Thoracic aorta (tissue), 2 donors: ENCODE results near the gene ZNF574. TPM values are rescaled to one million over a fixed set of nuclear protein-coding genes. Genes with fewer than 3 reads are reported as not detected.

Source experiments
- ATAC-seq: fragments of 150-250 bp; one replicate; pipeline ENCODE4 v1.8.0; 2017; ENCODE audit warnings: low read depth; ENCODE audit not compliant: insufficient number of reproducible peaks, low FRiP score
- DNase-seq: peaks from one replicate; pipeline ENCODE4 v3.0.0-alpha.2; 2020; ENCODE audit warnings: low spot score
- H3K27ac ChIP-seq, 2 donors: fragments of 200-600 bp; sonication (generic); 1 replicate in 1 of 2; 2 replicates in 1 of 2; pipeline ENCODE4 v1.5.1; 2016; ENCODE audit warnings: mild to moderate bottlenecking in 2 of 2, moderate library complexity in 2 of 2
- H3K27me3 ChIP-seq: fragments of 200-600 bp; sonication (generic); replicated peaks from 2 replicates; pipeline ENCODE4 v1.6.0; 2016; ENCODE audit warnings: mild to moderate bottlenecking; ENCODE audit not compliant: insufficient read depth
- H3K36me3 ChIP-seq: fragments of 200-600 bp; sonication (generic); one replicate; pipeline ENCODE4 v1.5.1; 2016
- H3K4me1 ChIP-seq, 2 donors: fragments of 200-600 bp; sonication (generic); 1 replicate in 1 of 2; 2 replicates in 1 of 2; pipeline versions ENCODE4 v1.5.1 to v1.6.0; 2016; ENCODE audit warnings: low read depth in 2 of 2, mild to moderate bottlenecking in 1 of 2; ENCODE audit not compliant: control insufficient read depth in 1 of 2
- H3K4me3 ChIP-seq: fragments of 200-600 bp; sonication (generic); 2 replicates; pipeline ENCODE4 v1.5.1; 2016; ENCODE audit warnings: mild to moderate bottlenecking
- H3K9me3 ChIP-seq: fragments of 200-600 bp; sonication (generic); 2 replicates; pipeline ENCODE4 v1.5.1; 2016
- total RNA-seq, 2 donors: library from RNA; depleted of rRNA; stranded (reverse); fragments of >200 nt; gene quantifications; one replicate each; pipeline versions ENCODE4 v1.1.0 to v1.2.3, GENCODE V29; 2016
- TF ChIP-seq, protein P1 (sequence below): fragments of 200-600 bp; sonication (generic); IDR thresholded peaks from one replicate; pipeline ENCODE4 v1.5.1; 2019; ENCODE audit warnings: antibody characterized with exemption

Gene ZNF574
- total RNA-seq, 2 donors from 2014 or later = 20.4 to 24.2 TPM

DNA sequence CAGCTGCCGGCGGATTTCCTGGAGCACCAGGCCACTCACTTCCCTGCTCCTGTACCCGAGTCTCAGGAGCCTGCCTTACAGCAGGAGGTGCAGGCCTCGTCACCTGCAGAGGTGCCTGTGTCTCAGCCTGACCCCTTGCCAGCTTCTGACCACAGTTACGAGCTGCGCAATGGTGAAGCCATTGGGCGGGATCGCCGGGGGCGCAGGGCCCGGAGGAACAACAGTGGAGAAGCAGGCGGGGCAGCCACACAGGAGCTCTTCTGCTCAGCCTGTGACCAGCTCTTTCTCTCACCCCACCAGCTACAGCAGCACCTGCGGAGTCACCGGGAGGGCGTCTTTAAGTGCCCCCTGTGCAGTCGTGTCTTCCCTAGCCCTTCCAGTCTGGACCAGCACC, 3.3 kb downstream of the ZNF574 start:
- no peak for ATAC-seq
- peaks cover 36% of the 10 kb centered on the region for H3K36me3 ChIP-seq

DNA sequence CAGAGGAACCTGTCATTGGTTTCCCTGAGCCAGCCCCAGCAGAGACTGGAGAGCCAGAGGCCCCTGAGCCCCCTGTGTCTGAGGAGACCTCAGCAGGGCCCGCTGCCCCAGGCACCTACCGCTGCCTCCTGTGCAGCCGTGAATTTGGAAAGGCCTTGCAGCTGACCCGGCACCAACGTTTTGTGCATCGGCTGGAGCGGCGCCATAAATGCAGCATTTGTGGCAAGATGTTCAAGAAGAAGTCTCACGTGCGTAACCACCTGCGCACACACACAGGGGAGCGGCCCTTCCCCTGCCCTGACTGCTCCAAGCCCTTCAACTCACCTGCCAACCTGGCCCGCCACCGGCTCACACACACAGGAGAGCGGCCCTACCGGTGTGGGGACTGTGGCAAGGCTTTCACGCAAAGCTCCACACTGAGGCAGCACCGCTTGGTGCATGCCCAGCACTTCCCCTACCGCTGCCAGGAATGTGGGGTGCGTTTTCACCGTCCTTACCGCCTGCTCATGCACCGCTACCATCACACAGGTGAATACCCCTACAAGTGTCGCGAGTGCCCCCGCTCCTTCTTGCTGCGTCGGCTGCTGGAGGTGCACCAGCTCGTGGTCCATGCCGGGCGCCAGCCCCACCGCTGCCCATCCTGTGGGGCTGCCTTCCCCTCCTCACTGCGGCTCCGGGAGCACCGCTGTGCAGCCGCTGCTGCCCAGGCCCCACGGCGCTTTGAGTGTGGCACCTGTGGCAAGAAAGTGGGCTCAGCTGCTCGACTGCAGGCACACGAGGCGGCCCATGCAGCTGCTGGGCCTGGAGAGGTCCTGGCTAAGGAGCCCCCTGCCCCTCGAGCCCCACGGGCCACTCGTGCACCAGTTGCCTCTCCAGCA, 4.2 kb downstream of the ZNF574 start:
- no peaks in the 10 kb centered on the region for H3K9me3 ChIP-seq
- DNase-seq (no peak), ATAC-seq (no peak)
- peaks cover 0 to 19% of the 10 kb centered on the region in 2 donors for H3K4me1 ChIP-seq
- H3K36me3 ChIP-seq = peaks cover 36% of the 10 kb centered on the region
- no peak overlapping the region for H3K27ac ChIP-seq
- TF ChIP-seq, protein P1, sequence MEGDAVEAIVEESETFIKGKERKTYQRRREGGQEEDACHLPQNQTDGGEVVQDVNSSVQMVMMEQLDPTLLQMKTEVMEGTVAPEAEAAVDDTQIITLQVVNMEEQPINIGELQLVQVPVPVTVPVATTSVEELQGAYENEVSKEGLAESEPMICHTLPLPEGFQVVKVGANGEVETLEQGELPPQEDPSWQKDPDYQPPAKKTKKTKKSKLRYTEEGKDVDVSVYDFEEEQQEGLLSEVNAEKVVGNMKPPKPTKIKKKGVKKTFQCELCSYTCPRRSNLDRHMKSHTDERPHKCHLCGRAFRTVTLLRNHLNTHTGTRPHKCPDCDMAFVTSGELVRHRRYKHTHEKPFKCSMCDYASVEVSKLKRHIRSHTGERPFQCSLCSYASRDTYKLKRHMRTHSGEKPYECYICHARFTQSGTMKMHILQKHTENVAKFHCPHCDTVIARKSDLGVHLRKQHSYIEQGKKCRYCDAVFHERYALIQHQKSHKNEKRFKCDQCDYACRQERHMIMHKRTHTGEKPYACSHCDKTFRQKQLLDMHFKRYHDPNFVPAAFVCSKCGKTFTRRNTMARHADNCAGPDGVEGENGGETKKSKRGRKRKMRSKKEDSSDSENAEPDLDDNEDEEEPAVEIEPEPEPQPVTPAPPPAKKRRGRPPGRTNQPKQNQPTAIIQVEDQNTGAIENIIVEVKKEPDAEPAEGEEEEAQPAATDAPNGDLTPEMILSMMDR = no peak
- H3K27me3 ChIP-seq = no peaks in the 10 kb centered on the region
- no peak overlapping the region for H3K4me3 ChIP-seq

More for the DNA sequence above, 3.3 kb downstream of the ZNF574 start:
- no peak for DNase-seq
- Histone ChIP-seq H3K4me1 (peaks cover 0 to 25% of the 10 kb centered on the region in 2 donors), H3K27me3 (no peaks in the 10 kb centered on the region), H3K9me3 (no peaks in the 10 kb centered on the region), H3K4me3 (no peak overlapping the region), H3K27ac (no peak overlapping the region)
- TF ChIP-seq, protein P1 = no peak

DNA sequence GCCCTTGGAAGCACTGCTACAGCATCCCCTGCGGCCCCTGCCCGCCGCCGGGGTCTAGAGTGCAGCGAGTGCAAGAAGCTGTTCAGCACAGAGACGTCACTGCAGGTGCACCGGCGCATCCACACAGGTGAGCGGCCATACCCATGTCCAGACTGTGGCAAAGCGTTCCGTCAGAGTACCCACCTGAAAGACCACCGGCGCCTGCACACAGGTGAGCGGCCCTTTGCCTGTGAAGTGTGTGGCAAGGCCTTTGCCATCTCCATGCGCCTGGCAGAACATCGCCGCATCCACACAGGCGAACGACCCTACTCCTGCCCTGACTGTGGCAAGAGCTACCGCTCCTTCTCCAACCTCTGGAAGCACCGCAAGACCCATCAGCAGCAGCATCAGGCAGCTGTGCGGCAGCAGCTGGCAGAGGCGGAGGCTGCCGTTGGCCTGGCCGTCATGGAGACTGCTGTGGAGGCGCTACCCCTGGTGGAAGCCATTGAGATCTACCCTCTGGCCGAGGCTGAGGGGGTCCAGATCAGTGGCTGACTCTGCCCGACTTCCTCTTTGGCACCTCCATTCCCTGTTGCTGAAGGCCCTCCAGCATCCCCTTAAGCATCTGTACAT, 4.9 kb downstream of the ZNF574 start:
- no peaks in the 10 kb centered on the region for H3K9me3 ChIP-seq
- H3K27me3 ChIP-seq = no peaks in the 10 kb centered on the region
- DNase-seq (no peak), ATAC-seq (no peak)
- peaks cover 0 to 17% of the 10 kb centered on the region in 2 donors for H3K4me1 ChIP-seq
- no peak overlapping the region for H3K4me3 ChIP-seq
- H3K36me3 ChIP-seq = peaks cover 36% of the 10 kb centered on the region
- TF ChIP-seq, protein P1 = no peak
- no peak overlapping the region for H3K27ac ChIP-seq

DNA sequence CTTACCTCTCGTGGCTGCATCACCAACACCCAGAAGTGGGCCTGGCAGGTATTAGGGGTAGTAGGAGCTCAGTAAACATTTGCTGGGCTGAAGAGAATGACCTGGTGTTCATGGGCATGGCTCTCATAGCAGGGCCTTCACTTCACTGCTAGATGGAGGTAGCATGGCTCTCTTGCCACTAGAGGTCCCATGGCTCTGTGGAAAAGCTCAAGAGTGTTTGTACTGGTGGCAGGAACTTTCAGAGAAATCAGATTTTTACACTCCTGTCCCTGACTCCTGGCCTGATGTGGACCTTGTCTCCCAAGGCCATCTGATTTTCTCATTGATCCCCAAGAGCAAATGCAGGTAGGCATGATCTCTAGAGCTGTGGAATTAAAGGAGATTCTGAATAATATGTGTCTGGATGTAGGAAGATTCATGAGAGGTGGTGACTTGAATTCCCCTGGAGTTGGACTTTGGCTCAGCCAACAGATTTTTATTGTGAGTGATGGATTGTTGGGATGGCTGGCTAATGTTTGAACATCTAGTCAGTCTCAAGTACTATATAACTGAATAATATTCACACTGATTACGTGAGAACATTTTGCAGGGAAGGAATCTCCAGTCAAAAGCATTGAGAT, 5.7 kb downstream of the ZNF574 start:
- Histone ChIP-seq H3K27ac (no peak overlapping the region), H3K4me1 (peaks cover 0 to 14% of the 10 kb centered on the region in 2 donors), H3K27me3 (no peaks in the 10 kb centered on the region), H3K9me3 (no peaks in the 10 kb centered on the region), H3K4me3 (no peak overlapping the region), H3K36me3 (peaks cover 36% of the 10 kb centered on the region)
- TF ChIP-seq, protein P1 = no peak
- DNase-seq = no peak
- ATAC-seq = no peak

DNA sequence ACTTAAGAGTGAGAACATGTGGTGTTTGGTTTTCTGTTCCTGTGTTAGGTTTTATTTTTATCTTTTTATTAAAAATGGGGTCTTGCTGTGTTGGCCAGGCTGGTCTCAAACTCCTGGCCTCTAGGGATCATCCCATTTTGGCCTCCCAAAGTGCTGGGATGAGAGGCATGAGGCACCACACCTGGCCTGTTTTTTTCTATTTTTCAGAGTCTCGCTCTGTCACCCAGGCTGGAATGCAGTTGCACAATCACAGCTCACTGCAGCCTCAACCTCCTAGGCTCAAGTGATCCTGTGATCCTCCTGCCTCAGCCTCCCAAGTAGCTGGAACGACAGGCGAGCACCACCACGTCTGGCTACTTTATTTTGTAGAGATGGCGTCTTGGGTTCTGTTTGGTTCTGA, 7.6 kb downstream of the ZNF574 start:
- no peak overlapping the region for H3K4me3 ChIP-seq
- ATAC-seq (no peak), DNase-seq (no peak)
- peaks cover 5 to 9% of the 10 kb centered on the region in 2 donors for H3K4me1 ChIP-seq
- TF ChIP-seq, protein P1 = no peak
- H3K36me3 ChIP-seq = peaks cover 34% of the 10 kb centered on the region
- H3K9me3 ChIP-seq = no peaks in the 10 kb centered on the region
- no peak overlapping the region for H3K27ac ChIP-seq
- H3K27me3 ChIP-seq = no peaks in the 10 kb centered on the region
